ENCODE measurements around the gene MYCBP2.

The MYCBP2 gene

DNA sequence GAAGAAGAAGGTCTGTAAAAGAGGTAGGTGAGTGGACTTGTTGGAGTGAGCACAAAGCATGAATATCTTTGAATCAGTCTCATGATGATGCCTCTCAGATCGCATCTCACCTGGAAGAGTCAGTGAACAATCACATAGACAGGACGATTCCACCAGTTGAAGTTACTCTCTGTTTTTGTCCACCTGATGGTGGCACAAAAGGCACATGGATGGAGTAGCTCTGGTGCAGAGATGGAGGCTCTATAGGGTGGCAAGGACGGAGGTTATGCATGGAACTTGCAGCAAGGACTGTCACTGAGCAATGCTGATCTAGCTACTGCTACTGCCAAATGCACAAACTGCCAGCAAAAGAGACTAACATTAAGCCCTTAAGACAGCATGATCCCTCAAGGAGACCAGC is 10.3 kb upstream of the MYCBP2 start:
- Histone ChIP-seq H3K4me3 (ENCODE audit: low read depth, low read length) (no peak overlapping the region), H3K36me3 (ENCODE audit: control insufficient read depth, insufficient read depth, low read length) (no peaks in the 10 kb centered on the region), H3K9ac (ENCODE audit: low read length) (no peak overlapping the region), H3K27ac (ENCODE audit: low read depth, low read length) (no peak overlapping the region), H3K4me1 (ENCODE audit: control insufficient read depth, insufficient read depth, low read length) (peaks cover 3% of the 10 kb centered on the region; the same call in 1 of the 2 replicates), H3K9me3 (ENCODE audit: control insufficient read depth, insufficient read depth, low read depth, low read length) (no peaks in the 10 kb centered on the region), H3K27me3 (ENCODE audit: control insufficient read depth, insufficient read depth, low read length) (no peaks in the 10 kb centered on the region)

DNA sequence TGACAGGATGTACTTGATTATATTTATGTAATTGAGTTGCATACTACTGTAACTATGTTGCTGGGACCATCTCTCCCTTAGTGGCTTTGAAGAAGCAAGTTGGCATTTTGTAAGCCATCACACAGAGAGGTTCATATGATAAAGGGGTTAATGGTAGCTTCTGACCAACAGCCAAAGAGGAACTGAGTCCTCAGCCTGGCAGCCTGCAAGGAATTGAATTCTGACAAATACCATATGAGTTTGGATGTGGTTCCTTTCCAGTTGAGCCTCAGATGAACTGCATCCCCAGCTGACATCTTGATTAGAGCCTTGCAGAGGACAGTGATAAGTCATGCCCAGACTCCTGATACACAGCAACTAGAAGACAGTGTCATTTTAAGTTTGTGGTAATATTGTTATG is 8.6 kb upstream of the MYCBP2 start:
- Histone ChIP-seq H3K4me1 (ENCODE audit: control insufficient read depth, insufficient read depth, low read length) (peaks cover 3% of the 10 kb centered on the region; the same call in 1 of the 2 replicates), H3K4me3 (ENCODE audit: low read depth, low read length) (no peak overlapping the region), H3K9ac (ENCODE audit: low read length) (no peak overlapping the region), H3K36me3 (ENCODE audit: control insufficient read depth, insufficient read depth, low read length) (no peaks in the 10 kb centered on the region), H3K27me3 (ENCODE audit: control insufficient read depth, insufficient read depth, low read length) (no peaks in the 10 kb centered on the region), H3K9me3 (ENCODE audit: control insufficient read depth, insufficient read depth, low read depth, low read length) (no peaks in the 10 kb centered on the region), H3K27ac (ENCODE audit: low read depth, low read length) (no peak overlapping the region)

DNA sequence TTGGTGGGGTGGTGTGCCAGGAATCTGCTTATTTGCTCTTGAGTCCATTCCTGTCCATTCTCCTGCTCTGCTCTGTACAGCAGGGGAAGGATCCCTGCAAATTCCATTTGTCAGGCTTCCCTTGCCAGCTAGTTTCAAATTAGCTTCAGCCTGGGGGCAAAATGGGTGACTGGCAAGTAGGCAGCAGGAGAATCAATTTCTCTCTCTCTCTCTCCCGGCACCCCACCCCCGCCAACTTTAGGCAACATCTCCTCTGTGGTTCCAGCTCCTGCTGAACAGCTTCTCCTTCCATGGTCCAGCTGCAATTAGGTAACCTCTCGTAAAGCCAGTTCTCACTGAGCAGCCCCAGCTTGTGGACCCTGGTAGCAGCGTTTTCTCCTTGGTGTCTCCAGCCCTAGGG is 6.7 kb upstream of the MYCBP2 start:
- H3K36me3 ChIP-seq (ENCODE audit: control insufficient read depth, insufficient read depth, low read length) = no peaks in the 10 kb centered on the region
- no peak overlapping the region for H3K4me3 ChIP-seq (ENCODE audit: low read depth, low read length)
- H3K27ac ChIP-seq (ENCODE audit: low read depth, low read length) = no peak overlapping the region
- H3K4me1 ChIP-seq (ENCODE audit: control insufficient read depth, insufficient read depth, low read length) = peaks cover 10% of the 10 kb centered on the region
- H3K27me3 ChIP-seq (ENCODE audit: control insufficient read depth, insufficient read depth, low read length) = peaks cover 2% of the 10 kb centered on the region; the same call in 1 of the 2 replicates
- no peaks in the 10 kb centered on the region for H3K9me3 ChIP-seq (ENCODE audit: control insufficient read depth, insufficient read depth, low read depth, low read length)
- H3K9ac ChIP-seq (ENCODE audit: low read length) = no peak overlapping the region

DNA sequence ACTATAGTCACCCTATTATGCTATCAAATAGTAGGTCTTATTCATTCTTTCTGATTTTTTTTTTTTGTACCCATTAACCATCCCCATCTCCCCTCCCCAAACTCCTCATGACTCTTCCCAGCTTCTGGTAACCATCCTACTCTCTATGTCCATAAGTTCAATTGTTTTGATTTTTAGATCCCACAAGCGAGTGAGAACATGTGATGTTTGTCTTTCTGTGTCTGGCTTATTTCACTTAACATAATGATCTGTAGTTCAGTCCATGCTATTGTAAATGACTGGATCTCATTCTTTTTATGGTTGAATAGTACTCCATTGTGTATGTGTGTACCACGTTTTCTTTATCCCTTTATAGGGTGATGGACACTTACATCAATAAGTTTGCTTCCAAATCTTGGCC is 4.5 kb upstream of the MYCBP2 start:
- no peak overlapping the region for H3K9ac ChIP-seq (ENCODE audit: low read length)
- no peak overlapping the region for H3K4me3 ChIP-seq (ENCODE audit: low read depth, low read length)
- H3K27ac ChIP-seq (ENCODE audit: low read depth, low read length) = no peak overlapping the region

DNA sequence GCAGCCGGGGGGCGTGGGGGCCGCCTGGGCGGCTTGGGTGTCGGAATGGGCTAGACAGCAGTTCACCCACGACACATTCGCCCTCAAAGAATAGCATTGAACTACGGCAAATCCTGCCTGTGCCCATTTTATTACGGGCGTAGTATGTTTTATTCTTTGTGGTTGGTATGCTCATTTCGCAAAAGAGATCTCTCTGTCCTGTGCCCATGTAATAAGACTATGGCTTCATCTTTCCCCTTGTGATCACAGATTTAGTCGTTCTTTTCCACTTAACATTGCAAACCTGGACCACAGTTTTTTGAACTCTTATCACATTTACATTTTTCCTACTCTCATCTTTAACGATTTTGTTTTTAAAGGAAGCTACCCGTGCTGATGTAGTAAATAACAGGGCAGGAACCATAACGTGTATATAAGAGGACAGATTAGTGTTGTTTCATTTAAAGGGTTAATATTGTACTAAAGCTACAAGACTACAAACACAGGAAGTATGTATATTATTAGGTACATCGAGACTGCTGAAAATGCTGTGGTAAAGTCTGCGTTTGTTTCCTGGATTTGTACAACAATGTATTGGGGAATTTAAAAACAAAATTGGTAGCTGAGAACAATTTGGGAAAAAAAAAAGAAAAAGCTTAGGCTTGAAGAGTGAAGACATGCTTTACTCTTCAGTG is 3.2 kb upstream of the MYCBP2 start:
- H3K36me3 ChIP-seq (ENCODE audit: control insufficient read depth, insufficient read depth, low read length) = no peaks in the 10 kb centered on the region
- H3K27me3 ChIP-seq (ENCODE audit: control insufficient read depth, insufficient read depth, low read length) = peaks cover 20% of the 10 kb centered on the region
- no peaks in the 10 kb centered on the region for H3K9me3 ChIP-seq (ENCODE audit: control insufficient read depth, insufficient read depth, low read depth, low read length)
- H3K27ac ChIP-seq (ENCODE audit: low read depth, low read length) = no peak overlapping the region
- peak overlapping the region; percentile 93 for H3K4me3 ChIP-seq (ENCODE audit: low read depth, low read length)
- H3K9ac ChIP-seq (ENCODE audit: low read length) = peak overlapping the region; percentile 68
- H3K4me1 ChIP-seq (ENCODE audit: control insufficient read depth, insufficient read depth, low read length) = peaks cover 23% of the 10 kb centered on the region

More for the DNA sequence above, 4.5 kb upstream of the MYCBP2 start:
- H3K4me1 ChIP-seq (ENCODE audit: control insufficient read depth, insufficient read depth, low read length) = peaks cover 13% of the 10 kb centered on the region
- H3K27me3 ChIP-seq (ENCODE audit: control insufficient read depth, insufficient read depth, low read length) = peaks cover 12% of the 10 kb centered on the region
- no peaks in the 10 kb centered on the region for H3K36me3 ChIP-seq (ENCODE audit: control insufficient read depth, insufficient read depth, low read length)
- no peaks in the 10 kb centered on the region for H3K9me3 ChIP-seq (ENCODE audit: control insufficient read depth, insufficient read depth, low read depth, low read length)

DNA sequence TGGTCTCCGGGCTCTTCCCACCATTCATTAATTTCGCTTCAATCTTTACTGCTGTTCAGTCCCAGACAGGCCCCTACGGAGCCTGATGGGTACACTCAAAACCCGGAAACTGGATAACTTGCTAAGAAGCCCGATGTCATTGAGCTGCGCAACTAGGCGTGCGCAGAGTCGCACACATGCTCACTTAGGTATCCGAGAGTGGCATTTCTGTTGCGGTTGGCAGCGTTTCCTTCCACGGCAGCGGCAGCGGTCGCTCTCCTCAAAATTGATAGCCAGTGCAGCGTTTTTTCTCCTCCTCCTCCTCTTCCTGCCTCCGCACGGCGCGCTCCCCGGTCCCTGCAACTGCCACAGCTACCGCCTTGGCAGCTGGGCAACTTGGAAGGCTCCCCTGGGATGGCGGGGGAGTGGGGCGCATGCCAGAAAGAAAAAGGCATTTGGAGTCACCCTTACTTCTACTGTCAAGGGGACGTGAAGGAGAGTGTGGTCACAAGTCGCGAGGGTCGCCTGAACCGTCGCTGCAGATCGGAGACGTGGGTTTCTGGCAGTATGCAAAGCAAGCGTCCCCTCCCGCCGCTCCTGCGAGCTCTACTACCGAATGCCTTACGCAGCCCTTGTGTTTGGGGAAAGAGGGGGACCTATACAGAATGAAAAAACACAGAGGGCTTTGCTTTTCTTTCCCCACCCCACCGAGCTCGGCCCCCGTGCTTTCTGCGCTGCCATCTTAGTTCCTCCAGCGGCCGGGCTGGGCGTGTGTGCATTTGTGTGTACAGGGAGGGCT is 2.4 kb upstream of the MYCBP2 start:
- Histone ChIP-seq H3K9me3 (ENCODE audit: control insufficient read depth, insufficient read depth, low read depth, low read length) (no peaks in the 10 kb centered on the region), H3K27me3 (ENCODE audit: control insufficient read depth, insufficient read depth, low read length) (peaks cover 20% of the 10 kb centered on the region), H3K4me3 (ENCODE audit: low read depth, low read length) (peak overlapping the region; percentile 93), H3K9ac (ENCODE audit: low read length) (peak overlapping the region; percentile 68), H3K4me1 (ENCODE audit: control insufficient read depth, insufficient read depth, low read length) (peaks cover 29% of the 10 kb centered on the region), H3K27ac (ENCODE audit: low read depth, low read length) (no peak overlapping the region; the same call in 1 of the 2 replicates), H3K36me3 (ENCODE audit: control insufficient read depth, insufficient read depth, low read length) (no peaks in the 10 kb centered on the region)

DNA sequence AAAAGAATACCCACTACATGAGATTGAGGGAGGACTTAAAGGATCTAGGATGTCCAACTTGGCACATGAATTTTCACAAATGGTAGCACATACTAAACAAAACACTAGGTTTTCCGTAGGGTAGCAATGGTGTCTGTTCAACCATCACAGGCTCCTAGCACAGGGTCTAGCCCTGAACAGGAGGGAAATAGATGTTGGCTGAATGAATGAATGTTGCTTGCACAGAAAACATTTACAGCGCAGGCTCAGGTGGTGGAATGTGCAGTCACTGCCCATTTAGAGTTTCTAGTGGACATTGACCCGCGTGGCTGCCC is 1.9 kb upstream of the MYCBP2 start:
- H3K4me1 ChIP-seq (ENCODE audit: control insufficient read depth, insufficient read depth, low read length) = peaks cover 29% of the 10 kb centered on the region
- peak overlapping the region; percentile 93 for H3K4me3 ChIP-seq (ENCODE audit: low read depth, low read length)
- no peak overlapping the region for H3K27ac ChIP-seq (ENCODE audit: low read depth, low read length)
- H3K27me3 ChIP-seq (ENCODE audit: control insufficient read depth, insufficient read depth, low read length) = peaks cover 20% of the 10 kb centered on the region
- H3K36me3 ChIP-seq (ENCODE audit: control insufficient read depth, insufficient read depth, low read length) = no peaks in the 10 kb centered on the region
- H3K9ac ChIP-seq (ENCODE audit: low read length) = no peak overlapping the region
- no peaks in the 10 kb centered on the region for H3K9me3 ChIP-seq (ENCODE audit: control insufficient read depth, insufficient read depth, low read depth, low read length)

DNA sequence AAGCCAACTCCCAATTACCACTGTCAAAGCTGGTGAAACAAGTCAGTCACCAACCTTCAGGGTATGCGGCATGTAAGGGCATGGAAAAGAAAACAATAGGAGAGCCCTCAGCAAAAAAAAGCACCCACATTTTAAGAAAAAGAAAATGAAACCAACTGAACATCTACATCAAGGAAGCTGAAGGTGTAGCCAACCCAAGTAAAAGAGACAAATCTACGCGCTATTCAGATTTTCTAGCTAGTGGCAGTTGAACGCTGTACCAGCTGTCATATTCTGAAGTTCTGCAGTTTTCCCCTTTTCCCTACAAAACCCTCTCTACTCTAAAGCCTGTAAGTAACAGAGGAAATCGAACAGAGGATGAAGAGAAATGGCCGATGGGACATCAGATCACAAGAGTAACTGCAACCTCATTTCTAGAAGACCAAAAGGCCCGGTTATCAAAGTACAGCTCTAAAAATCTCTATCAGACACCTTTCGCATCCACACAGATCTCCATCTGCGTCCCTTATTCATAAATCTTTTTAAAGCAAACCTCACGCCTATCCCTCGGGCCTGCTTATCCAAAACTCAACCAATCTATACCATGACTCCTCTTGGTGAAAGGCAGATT is 1.4 kb downstream of the MYCBP2 start:
- Histone ChIP-seq H3K9me3 (ENCODE audit: control insufficient read depth, insufficient read depth, low read depth, low read length) (no peaks in the 10 kb centered on the region), H3K4me3 (ENCODE audit: low read depth, low read length) (peak overlapping the region; percentile 99), H3K4me1 (ENCODE audit: control insufficient read depth, insufficient read depth, low read length) (peaks cover 26% of the 10 kb centered on the region), H3K36me3 (ENCODE audit: control insufficient read depth, insufficient read depth, low read length) (no peaks in the 10 kb centered on the region), H3K9ac (ENCODE audit: low read length) (peak overlapping the region; percentile 75), H3K27ac (ENCODE audit: low read depth, low read length) (no peak overlapping the region), H3K27me3 (ENCODE audit: control insufficient read depth, insufficient read depth, low read length) (peaks cover 20% of the 10 kb centered on the region)

DNA sequence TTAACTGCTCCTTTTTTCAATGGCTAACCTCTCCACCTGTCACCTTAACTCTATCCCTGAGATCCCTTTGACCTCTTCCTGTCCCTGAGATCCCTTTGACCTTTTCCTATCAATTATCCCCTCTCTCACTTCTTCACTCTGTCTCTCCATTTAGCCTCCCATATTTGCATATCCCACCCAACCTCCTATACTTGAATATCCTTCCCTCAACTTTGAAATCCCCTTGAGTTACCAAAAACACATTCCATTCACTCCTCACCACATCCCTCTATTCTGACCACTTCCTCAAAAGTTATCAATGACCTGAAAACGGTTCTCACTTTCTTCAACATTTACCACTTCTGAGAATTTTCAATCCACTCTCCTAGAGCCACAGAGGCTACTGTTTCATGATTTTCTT is 3.0 kb downstream of the MYCBP2 start:
- no peak overlapping the region for H3K4me3 ChIP-seq (ENCODE audit: low read depth, low read length)
- H3K27ac ChIP-seq (ENCODE audit: low read depth, low read length) = no peak overlapping the region
- no peaks in the 10 kb centered on the region for H3K9me3 ChIP-seq (ENCODE audit: control insufficient read depth, insufficient read depth, low read depth, low read length)
- peaks cover 22% of the 10 kb centered on the region for H3K4me1 ChIP-seq (ENCODE audit: control insufficient read depth, insufficient read depth, low read length)
- H3K27me3 ChIP-seq (ENCODE audit: control insufficient read depth, insufficient read depth, low read length) = peaks cover 20% of the 10 kb centered on the region
- no peaks in the 10 kb centered on the region for H3K36me3 ChIP-seq (ENCODE audit: control insufficient read depth, insufficient read depth, low read length)
- H3K9ac ChIP-seq (ENCODE audit: low read length) = no peak overlapping the region

DNA sequence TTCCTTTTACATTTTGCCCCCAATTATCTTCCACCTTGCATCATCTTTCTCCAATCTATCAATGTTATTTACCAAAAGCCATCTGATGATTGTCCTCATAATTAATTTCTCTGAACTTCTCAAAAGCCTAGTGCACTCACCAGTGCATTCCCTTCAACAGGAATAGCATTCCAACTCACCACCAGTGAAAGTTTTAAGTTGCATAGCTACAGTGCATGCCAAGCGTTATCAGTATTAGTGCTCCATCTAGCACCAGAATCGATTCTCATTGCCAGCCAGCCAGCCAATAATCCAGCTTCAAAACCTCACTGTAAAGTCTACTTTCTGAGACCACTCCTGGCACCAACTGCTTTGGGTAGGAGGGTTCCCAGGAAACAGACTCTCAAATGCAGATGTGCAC is 7.4 kb downstream of the MYCBP2 start:
- Histone ChIP-seq H3K27ac (ENCODE audit: low read depth, low read length) (no peak overlapping the region), H3K27me3 (ENCODE audit: control insufficient read depth, insufficient read depth, low read length) (no peaks in the 10 kb centered on the region), H3K9me3 (ENCODE audit: control insufficient read depth, insufficient read depth, low read depth, low read length) (no peaks in the 10 kb centered on the region), H3K36me3 (ENCODE audit: control insufficient read depth, insufficient read depth, low read length) (no peaks in the 10 kb centered on the region), H3K4me3 (ENCODE audit: low read depth, low read length) (no peak overlapping the region), H3K9ac (ENCODE audit: low read length) (no peak overlapping the region), H3K4me1 (ENCODE audit: control insufficient read depth, insufficient read depth, low read length) (peaks cover under 1% of the 10 kb centered on the region; the same call in 1 of the 2 replicates)

DNA sequence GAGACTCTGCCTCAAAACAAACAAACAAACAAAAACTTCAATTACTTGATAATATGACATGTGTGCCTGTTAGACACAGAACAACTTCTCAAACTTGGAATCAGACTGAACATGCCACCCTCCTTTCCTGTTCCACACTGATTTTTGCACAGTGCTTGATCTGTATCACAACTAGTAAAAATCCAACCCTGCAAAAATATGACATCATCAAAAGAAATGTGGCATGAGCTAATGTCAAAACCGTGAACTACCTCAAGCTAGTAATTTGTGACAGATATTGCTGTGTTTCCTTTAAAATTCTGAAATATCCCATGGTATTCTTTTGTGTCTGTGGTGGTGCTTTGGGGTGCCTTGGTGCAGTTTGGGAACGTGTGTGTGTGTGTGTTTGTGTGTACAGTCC is 8.2 kb downstream of the MYCBP2 start:
- no peaks in the 10 kb centered on the region for H3K36me3 ChIP-seq (ENCODE audit: control insufficient read depth, insufficient read depth, low read length)
- no peak overlapping the region for H3K9ac ChIP-seq (ENCODE audit: low read length)
- no peak overlapping the region for H3K27ac ChIP-seq (ENCODE audit: low read depth, low read length)
- no peaks in the 10 kb centered on the region for H3K4me1 ChIP-seq (ENCODE audit: control insufficient read depth, insufficient read depth, low read length)
- no peak overlapping the region for H3K4me3 ChIP-seq (ENCODE audit: low read depth, low read length)
- H3K9me3 ChIP-seq (ENCODE audit: control insufficient read depth, insufficient read depth, low read depth, low read length) = no peaks in the 10 kb centered on the region
- H3K27me3 ChIP-seq (ENCODE audit: control insufficient read depth, insufficient read depth, low read length) = no peaks in the 10 kb centered on the region

Data from HUES6 (cell line).